DND-41 (cell line): ENCODE results near the gene ASPRV1.

Experiments
- ATAC-seq: fragments of 200-7000 bp; cut with Tn5 transposase; 3 replicates; pipeline ENCODE4 v1.9.1; 2021; ENCODE audit warnings: low read depth; ENCODE audit not compliant: insufficient read depth
- DNase-seq: peaks from one replicate; pipeline ENCODE4 v3.0.0-alpha.2; 2020
- H2AFZ ChIP-seq: 2 replicates; pipeline ENCODE4 v1.6.0; 2012; ENCODE audit warnings: low read depth, low read length
- H3K27ac ChIP-seq: 2 replicates; pipeline ENCODE4 v1.5.1; 2012; ENCODE audit warnings: low read length, inconsistent platforms
- H3K27me3 ChIP-seq: fragments of 200-600 bp; sonication (generic); 2 replicates; pipeline ENCODE4 v1.6.0; 2012; ENCODE audit warnings: low read length, mild to moderate bottlenecking, inconsistent platforms; ENCODE audit not compliant: insufficient read depth, poor library complexity
- H3K36me3 ChIP-seq: 2 replicates; pipeline ENCODE4 v1.5.1; 2012; ENCODE audit warnings: low read length, inconsistent platforms; ENCODE audit not compliant: insufficient read depth
- H3K4me1 ChIP-seq: 2 replicates; pipeline ENCODE4 v1.5.1; 2012; ENCODE audit warnings: mild to moderate bottlenecking, low read length; ENCODE audit not compliant: insufficient read depth
- H3K4me2 ChIP-seq: 2 replicates; pipeline ENCODE4 v1.6.0; 2012; ENCODE audit warnings: mild to moderate bottlenecking, moderate library complexity, low read length, inconsistent platforms; ENCODE audit not compliant: insufficient read depth
- H3K4me3 ChIP-seq, 2 experiments: fragments of 200-600 bp in 1 of 2; shearing (Covaris generic) in 1 of 2; 2 replicates each; pipeline ENCODE4 v1.5.1; 2012 to 2016; ENCODE audit warnings: inconsistent platforms in 2 of 2, low read length in 2 of 2, mild to moderate bottlenecking in 2 of 2, low read depth in 1 of 2, moderate library complexity in 1 of 2
- H3K79me2 ChIP-seq: 2 replicates; pipeline ENCODE4 v1.6.0; 2012; ENCODE audit warnings: low read length, inconsistent platforms; ENCODE audit not compliant: insufficient read depth
- H3K9ac ChIP-seq: 2 replicates; pipeline ENCODE4 v1.6.0; 2012; ENCODE audit warnings: low read depth, mild to moderate bottlenecking, inconsistent platforms, low read length, moderate library complexity
- H3K9me3 ChIP-seq: 2 replicates; pipeline ENCODE4 v1.5.1; 2012; ENCODE audit warnings: low read length, moderate library complexity, mild to moderate bottlenecking, inconsistent platforms; ENCODE audit not compliant: insufficient read depth, severe bottlenecking
- H4K20me1 ChIP-seq: 2 replicates; pipeline ENCODE4 v1.6.0; 2012; ENCODE audit warnings: low read length; ENCODE audit not compliant: insufficient read depth
- EZH2 ChIP-seq: IDR thresholded peaks from 3 replicates; pipeline ENCODE4 v1.6.1; 2012; ENCODE audit warnings: borderline replicate concordance, low read depth, mild to moderate bottlenecking, moderate library complexity, low read length, inconsistent platforms; ENCODE audit not compliant: severe bottlenecking
- TF ChIP-seq, protein P1 (sequence below): IDR thresholded peaks from 2 replicates; pipeline ENCODE4 v1.5.1; 2012; ENCODE audit warnings: borderline replicate concordance, low read length, moderate library complexity, mild to moderate bottlenecking; ENCODE audit not compliant: poor library complexity, severe bottlenecking; ENCODE audit errors: extremely low read depth

ASPRV1 gene

GRCh38 chr2:69960821-69961220, 610 bp downstream of the ASPRV1 start:
- Histone ChIP-seq H3K4me3 (no peak overlapping the region), H3K79me2 (no peaks in the 10 kb centered on the region), H4K20me1 (no peaks in the 10 kb centered on the region), H3K36me3 (no peaks in the 10 kb centered on the region), H3K27me3 (no peaks in the 10 kb centered on the region), H3K27ac (no peak overlapping the region), H2AFZ (no peak overlapping the region), H3K4me1 (peaks cover 27% of the 10 kb centered on the region), H3K9ac (no peak overlapping the region), H3K4me2 (no peak overlapping the region), H3K9me3 (no peaks in the 10 kb centered on the region)
- no peak for TF ChIP-seq EZH2
- TF ChIP-seq, protein P1, sequence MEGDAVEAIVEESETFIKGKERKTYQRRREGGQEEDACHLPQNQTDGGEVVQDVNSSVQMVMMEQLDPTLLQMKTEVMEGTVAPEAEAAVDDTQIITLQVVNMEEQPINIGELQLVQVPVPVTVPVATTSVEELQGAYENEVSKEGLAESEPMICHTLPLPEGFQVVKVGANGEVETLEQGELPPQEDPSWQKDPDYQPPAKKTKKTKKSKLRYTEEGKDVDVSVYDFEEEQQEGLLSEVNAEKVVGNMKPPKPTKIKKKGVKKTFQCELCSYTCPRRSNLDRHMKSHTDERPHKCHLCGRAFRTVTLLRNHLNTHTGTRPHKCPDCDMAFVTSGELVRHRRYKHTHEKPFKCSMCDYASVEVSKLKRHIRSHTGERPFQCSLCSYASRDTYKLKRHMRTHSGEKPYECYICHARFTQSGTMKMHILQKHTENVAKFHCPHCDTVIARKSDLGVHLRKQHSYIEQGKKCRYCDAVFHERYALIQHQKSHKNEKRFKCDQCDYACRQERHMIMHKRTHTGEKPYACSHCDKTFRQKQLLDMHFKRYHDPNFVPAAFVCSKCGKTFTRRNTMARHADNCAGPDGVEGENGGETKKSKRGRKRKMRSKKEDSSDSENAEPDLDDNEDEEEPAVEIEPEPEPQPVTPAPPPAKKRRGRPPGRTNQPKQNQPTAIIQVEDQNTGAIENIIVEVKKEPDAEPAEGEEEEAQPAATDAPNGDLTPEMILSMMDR: no peak
- no peak for DNase-seq
- no peak for ATAC-seq

GRCh38 chr2:69959425-69959824, 2.0 kb downstream of the ASPRV1 start:
- H3K4me3 ChIP-seq: no peak overlapping the region
- H3K4me2 ChIP-seq: no peak overlapping the region
- no peaks in the 10 kb centered on the region for H3K79me2 ChIP-seq
- no peaks in the 10 kb centered on the region for H4K20me1 ChIP-seq
- TF ChIP-seq, protein P1: no peak
- no peak for TF ChIP-seq EZH2
- H2AFZ ChIP-seq: no peak overlapping the region
- DNase-seq (no peak), ATAC-seq (no peak)
- H3K36me3 ChIP-seq: no peaks in the 10 kb centered on the region
- H3K4me1 ChIP-seq: peaks cover 27% of the 10 kb centered on the region
- no peak overlapping the region for H3K9ac ChIP-seq
- no peak overlapping the region for H3K27ac ChIP-seq
- H3K27me3 ChIP-seq: no peaks in the 10 kb centered on the region
- no peaks in the 10 kb centered on the region for H3K9me3 ChIP-seq

- H3K9me3 ChIP-seq: no peaks in the 10 kb centered on the region
- no peak for TF ChIP-seq EZH2
- TF ChIP-seq, protein P1: no peak
- H3K9ac ChIP-seq: peak overlapping the region; percentile 22
- no peaks in the 10 kb centered on the region for H4K20me1 ChIP-seq
- no peaks in the 10 kb centered on the region for H3K27me3 ChIP-seq
- H3K79me2 ChIP-seq: no peaks in the 10 kb centered on the region
- H3K36me3 ChIP-seq: no peaks in the 10 kb centered on the region
- H3K4me2 ChIP-seq: peak overlapping the region; percentile 43
- no peak for ATAC-seq
- peak overlapping the region; percentile 72 for H3K27ac ChIP-seq
- peaks cover 27% of the 10 kb centered on the region for H3K4me1 ChIP-seq
- 0 out of 4 replicates have a peak overlapping the region, but pooled peaks of 1 of the 2 experiments have one; percentile 19 for H3K4me3 ChIP-seq
- DNase-seq: no peak
- H2AFZ ChIP-seq: peak overlapping the region; percentile 21; the same call in 1 of the 2 replicates
Observed at GRCh38 chr2:69958480-69958879, 3.0 kb downstream of the ASPRV1 start.

- TF ChIP-seq, protein P1: no peak
- TF ChIP-seq EZH2: no peak
- Histone ChIP-seq H3K79me2 (no peaks in the 10 kb centered on the region), H3K27me3 (no peaks in the 10 kb centered on the region), H3K4me3 (peak overlapping the region in 1 of 2 experiments; percentile 19; a peak in 1 of 4 replicates), H3K27ac (peak overlapping the region; percentile 72), H2AFZ (peak overlapping the region; percentile 21; the same call in 1 of the 2 replicates), H3K36me3 (no peaks in the 10 kb centered on the region), H3K4me1 (peaks cover 27% of the 10 kb centered on the region), H3K4me2 (peak overlapping the region; percentile 43), H3K9me3 (no peaks in the 10 kb centered on the region), H3K9ac (peak overlapping the region; percentile 22), H4K20me1 (no peaks in the 10 kb centered on the region)
- peak; percentile 94 for DNase-seq
- peak; percentile 93 for ATAC-seq
Observed at GRCh38 chr2:69957965-69958364, 3.5 kb downstream of the ASPRV1 start.
